Measurements from ENCODE around the gene TNIP2.
"Not testable (repeated sequence)": the region's sequence is repeated elsewhere in the genome, so short reads cannot be mapped to it uniquely, and the experiment has no call there.

The TNIP2 gene

DNA sequence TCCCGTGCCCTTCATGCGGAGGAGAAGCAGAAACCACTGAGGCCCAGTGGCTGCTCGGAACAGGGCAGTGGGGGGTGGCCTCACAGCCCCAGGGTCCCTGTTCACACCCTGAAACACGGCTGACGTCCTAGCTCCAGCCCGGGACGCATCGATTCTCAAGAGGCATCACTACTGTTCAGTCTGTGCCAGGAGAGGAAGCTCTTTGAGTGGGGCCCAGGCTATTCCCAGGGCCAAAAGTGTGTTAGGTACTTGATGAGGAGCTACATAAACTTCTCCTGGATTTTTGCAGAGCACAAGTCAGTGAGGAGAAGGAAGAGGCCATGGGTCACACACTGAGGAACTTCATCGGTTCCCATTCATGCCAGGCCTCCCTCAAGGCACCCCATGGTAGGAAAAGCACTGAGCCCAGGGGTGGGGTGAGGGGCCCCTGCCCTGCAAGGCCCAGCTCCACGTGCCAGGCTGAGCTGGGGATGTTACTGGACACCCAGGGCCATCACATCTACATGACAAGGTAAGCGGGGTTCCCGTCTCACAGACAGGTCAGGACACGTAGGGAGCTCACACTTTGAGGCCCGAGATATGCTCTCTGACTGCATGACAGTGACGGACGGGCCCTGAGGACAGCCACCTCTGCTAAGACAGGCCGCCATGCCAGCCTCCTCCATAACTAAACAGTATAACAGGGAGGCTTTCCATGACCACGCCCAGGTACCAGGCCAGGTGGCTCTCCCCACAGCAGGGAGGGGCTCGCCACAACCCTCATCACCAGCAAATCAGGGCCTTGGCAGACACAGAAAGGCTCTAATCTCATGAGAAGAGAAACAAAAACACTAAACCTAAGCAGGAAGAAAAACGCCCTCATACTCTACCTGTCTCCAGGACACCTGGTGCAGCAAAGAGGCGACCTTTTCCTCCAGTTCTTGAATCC, 12.4 kb downstream of the TNIP2 start:
- DNase-seq: no peak

DNA sequence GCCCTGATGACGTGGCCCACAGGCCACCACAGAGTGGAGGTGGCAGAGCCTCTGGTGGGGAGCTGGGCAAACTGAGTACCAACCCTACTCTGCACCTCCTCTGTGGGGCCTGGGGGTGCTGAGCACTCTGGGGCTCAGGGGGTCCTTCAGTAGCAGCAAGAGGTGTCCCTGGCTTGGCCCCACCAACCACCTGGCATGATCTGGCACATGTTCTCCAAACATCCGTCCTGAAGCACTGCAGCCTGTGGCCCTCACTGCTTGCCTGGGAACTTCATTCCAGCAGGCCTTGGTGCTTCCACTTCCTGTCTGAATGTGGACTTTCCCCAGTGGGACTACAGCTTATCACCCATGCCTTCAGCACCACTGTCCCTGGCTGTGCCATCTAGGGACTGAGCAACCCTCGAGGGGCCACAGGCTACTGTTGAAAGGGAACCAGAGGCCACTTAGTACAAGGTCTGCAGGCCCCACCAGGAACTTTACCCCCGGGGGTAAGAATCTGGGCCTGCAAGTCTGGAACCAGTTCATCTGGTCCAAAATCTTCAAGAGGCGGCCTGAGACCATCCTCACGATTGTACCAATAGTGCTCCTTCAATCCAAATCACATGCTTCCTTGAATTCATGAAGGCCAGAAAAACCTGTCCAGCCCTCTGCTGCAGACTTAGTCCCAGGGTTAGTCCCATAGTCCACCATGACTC, 13.2 kb downstream of the TNIP2 start:
- DNase-seq: no peak

DNA sequence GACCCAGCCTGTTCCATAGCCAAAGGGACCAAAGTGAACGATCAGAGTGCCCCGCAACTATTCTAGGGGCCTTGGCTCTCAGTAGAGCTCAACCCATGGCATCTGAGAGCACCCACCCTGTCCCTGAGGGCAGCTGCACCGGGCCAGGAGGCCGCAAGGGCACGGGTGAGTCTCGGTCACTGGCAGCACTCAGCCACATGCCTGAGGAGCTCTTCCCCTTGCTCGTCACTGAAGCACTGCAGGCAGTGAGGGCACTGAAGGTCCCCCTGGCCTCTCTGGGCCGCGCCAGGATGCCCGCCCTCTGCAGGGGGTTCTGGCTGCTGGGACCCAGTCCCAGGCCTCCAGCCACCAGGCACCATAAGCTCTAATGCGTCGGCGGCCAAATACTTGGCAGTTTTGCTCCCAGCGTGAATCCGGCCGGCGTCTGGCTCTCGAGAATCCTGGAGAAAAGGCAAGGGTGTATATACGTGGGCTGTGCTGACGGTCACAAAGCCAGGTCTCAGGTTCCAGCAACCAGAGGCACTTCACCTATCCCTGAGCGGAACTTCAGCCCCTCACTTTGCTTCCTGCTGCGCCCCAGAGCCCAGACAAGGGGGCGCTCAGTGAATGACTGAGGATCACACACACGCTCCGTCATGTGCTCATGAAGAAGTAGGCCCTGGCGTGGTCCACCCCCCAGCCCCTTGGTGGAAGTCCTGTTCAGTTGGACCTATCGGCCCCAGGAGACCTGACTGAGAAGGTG, 13.9 kb downstream of the TNIP2 start:
- DNase-seq: no peak

DNA sequence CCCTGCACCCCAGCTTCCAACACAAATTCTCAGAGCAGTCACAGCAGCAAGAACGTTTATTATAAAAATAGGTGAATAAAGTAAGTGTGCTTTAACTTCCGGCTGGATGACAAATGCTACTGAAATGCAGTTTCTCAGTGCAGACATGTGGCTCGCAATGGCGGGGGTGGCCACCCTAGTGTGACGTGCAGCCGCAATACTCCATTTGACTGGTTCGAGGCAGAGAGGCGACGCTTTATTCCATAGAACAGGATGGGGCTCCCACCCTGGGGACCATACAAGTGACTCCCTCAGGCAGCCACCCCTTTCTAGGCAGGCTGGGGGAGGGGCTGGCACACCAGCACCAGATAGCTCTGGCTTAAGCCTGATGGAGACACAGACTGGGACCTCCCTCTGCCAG, 14.5 kb downstream of the TNIP2 start:
- DNase-seq: no peak

DNA sequence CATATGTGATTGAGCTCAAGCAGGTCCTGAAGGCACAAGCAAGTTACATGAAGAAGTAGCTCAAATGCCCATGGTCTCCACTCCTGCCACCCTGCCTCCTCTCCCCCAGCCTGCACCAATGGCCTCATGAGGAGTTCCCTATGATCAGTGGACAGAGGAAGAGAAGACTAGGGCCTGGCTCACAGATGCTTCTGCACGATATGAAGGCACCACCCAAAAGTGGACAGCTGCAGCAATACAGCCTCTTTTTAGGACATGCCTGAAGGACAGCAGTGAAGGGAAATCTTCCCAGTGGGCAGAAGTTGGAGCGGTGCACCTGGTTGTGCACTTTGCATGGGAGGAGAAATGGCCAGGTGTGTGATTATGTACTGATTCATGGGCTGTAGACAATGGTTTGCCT, 17.8 kb downstream of the TNIP2 start:
- DNase-seq: not testable (repeated sequence)

DNA sequence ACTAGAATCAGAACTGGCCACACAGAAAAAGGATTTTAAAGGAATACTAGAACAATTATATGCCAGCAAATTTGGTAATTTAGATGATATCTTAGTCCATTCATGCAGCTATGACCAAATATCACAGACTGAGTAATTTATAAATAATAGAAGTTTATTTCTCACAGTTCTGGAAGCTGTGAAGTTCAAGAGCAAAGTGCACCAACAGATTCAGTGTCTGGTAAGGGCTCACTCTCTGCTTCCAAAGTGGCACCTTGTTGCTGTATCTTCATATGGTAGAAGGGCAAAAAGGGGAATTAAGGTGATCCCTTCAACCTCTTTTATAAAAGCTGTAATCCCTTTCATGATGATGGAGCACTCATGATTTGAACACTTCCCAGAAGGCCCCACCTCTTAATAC, 20.3 kb downstream of the TNIP2 start:
- no peak for DNase-seq

DNA sequence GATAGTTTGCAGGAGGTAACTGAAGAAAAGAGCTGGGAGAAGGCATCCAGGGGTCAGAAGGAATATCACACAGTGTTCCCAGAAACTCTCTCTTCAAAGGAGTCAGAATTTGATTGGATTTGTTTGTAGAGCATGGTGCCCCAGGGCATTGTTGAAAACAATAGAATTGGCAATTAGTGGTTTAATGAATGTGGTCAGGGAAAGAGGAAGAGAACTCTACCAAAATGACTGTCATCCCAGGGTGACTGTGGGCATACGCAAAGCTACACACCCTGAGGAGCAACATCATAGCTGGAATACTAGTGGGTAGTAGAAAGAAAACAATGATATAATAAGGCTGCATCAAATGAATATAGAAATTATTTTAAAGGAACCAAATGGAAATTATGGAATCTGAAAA, 21.5 kb downstream of the TNIP2 start:
- no peak for DNase-seq

DNA sequence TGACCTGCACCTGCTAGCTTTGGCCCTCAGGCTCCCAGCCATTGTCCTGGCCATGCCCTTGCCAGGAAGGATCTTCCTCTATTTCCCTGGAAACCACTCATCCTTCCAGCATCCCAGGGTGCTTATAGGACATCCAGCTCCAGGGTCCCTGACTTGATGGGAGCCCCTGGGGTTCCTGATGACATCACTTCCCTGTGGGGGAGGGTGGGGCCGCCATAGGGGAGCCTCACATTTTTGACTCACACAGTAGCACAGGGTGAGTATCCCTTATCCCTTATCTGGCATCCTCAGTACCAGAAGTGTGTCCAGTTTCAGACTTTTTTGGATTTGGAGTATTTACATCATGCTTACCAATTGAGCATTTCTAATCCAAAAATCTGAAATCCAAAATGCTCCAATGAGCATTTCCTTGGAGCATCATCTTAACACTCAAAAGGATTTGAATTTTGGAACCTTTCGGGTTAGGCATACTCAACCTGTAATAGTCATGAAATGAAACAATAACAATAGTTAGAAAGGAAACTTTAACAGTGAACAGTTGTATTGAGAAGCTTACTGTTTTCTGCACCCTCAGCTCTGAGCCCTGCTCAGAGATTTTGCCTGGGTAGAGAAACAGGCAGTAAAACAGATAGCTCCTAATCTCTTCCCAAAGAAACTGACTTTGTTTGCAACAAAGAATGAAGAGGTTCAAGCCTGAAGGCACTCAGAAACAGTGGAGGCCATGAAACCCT, 22.1 kb downstream of the TNIP2 start:
- no peak for DNase-seq

DNA sequence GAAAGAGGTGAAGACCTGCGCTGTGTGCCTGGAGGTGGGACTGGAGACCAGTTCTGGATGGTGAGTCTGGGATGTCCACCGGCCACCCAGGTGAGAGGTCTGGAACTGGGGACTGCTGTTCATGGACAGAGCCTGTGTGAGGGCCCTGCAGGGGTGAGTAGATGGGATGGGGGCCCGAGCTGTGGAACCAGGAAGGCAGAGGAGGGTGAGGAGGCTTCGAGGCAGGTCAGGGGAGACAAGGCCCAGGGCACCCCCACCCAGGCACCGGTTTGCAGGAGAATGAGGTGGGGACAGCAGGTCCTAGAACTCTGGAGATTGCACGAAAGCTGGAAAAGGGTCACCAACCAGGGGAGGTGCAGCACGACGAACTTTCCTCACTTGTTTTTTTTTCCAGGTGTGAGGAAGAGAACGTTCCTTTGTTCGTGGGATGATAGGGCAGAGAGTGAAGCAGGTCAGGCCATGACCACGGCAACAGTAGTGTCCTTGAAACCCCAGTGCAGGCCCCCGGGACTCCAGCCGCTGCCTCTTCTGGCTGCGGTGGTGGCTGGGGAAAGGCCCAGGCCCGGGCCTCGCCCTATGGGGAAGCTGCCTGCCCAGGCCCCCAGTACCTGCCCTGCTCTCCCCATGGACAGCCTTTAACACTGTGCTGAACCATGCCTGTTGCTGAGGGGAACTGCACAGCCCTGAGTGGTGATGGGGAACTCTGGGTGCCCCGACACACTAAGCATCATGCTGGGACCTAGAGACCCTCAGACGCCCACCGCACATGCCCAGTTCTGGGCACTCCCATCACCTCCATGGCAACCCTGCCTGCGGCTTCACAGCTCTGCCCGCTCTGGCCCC, 22.9 kb downstream of the TNIP2 start:
- DNase-seq: no peak

DNA sequence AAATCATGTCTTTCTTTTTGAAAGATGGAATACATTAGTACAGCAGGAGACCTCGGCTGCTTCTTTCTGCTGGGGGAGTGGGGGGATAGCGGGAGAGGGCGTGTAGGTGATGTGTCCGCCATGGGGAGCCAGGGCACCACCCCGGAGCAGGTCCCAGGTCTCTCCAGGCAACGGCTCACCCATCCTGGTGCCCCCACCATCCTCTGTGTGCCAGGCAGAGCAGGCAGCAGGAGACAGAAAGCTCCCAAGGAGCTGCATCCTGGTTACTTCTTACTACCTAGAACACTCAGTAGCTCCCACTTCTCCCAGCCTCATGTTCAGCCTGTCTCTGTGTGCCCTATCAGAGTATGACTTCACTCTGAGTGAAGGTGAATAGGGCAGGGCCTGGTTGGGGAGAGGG, 23.6 kb downstream of the TNIP2 start:
- DNase-seq: no peak

DNA sequence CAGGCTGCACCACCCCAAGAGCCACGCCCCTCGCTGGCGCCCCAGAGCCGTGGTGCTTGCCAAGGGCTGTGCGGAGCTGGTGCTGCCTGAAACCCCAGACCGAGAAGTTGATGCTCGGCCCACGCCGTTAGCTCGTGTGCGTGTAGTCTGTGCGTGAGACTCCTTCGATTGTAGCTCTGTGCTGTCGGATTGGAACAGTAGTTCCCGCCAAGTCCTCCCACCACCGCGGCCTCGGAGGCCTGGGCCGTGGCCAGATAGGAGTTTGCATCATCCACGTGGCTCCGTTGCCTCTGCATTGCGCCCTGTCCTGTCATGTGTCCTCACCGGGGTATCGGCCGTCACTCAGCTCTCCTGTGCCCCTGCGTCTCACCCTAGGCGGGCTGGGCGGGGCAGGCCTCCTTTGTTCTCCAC, 24.2 kb downstream of the TNIP2 start:
- no peak for DNase-seq

DNA sequence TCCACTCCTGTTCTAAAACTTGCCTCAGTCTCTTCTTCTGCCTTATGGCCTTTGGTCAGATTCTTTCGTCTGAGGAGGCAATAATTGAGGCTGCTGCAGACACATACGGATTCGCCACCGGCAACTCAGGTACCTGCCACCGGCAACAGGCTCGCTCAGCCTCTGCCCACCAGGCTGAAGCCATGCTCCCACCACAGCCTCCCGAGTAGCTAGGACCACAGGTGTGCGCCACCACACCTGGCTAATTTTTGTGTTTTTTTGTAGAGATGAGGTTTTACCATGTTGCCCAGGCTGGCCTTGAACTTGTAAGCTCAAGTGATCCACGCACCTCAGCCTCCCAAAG, 26.6 kb downstream of the TNIP2 start:
- DNase-seq: no peak

DNA sequence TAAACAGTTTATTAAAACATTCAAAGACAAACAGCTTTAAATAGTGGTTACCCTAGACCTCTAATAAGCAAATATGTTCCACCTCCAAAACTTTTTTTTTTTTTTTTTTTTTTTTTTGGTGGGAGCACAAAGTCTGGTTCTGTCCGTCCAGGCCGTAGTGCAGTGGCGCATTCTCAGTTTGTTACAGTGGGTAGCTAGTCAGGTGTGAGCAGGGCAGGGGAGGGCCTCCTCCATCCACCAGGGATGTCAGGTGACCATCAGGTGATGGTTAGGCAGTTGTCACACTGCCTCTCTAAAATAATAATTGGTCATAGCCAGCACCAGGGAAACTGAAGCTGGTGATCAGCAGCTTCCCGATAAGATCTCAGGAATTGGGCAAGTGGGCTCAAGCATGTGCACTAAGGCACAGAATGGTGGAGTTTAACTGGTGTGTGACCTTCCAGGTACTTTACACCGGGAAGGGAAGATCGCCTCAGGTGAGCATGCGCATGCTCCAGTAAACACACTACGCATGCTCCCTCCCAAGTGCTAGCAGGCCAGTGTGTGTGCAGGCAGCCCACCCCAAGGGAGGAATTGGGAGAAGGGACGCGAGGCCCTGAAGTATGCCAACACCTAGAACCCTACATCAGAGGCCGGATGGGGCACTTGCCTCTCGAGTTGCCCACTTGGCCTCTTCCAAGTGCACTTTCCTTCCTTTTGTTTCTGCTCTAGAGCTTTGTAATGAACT, 27.2 kb downstream of the TNIP2 start:
- DNase-seq: no peak

DNA sequence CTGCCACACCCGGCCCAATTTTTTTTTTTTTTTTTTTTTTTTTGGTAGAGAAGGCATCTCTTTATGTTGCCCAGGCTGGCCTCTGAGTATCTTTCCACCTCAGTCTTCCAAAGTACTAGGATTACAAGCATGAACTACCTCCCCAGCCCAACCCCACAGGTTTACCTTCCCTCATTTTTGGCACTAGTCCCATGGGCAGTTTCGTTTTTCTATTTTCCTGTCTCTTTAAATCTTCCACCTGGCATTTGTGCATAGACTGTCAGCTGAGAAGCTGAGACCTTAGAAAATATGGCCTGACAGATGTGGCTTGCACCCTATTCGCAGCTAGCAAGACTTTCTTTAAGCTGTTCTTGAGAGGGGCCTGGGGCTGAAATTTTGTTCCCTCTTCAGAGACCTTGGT, 27.9 kb downstream of the TNIP2 start:
- no peak for DNase-seq

DNA sequence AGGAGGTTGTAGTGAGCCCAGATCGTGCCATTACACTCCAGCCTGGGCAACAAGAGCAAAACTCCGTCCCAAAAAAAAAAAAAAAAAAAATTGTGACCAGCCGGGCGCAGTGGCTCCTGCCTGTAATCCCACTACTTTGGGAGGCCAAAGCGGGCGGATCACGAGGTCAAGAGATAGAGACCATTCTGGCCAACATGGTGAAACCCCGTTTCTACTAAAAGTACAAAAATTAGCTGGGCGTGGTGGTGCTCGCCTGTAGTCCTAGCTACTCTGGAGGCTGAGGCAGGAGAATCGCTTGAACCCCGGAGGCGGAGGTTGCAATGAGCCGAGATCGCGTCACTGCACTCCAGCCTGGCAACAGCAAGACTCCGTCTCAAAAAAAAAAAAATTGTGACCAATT, 29.3 kb downstream of the TNIP2 start:
- DNase-seq: not testable (repeated sequence)

DNA sequence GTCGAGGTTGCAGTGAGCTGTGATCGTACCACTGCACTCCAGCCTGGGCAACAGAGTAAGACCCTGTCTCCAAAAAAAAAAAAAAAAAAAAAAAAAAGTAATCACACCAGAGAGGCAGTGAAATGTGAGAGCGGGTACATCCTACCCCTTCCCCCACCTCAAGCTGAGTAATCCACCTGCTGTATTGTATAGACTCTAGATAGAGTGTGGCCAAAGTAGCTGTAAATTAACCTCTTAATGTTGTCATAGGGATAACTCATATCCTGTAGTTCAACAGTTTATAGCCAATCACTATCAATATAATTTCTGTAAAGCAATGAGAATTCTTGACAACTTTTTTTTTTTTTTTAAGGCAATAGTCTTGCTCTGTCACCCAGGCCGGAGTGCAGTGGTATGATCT, 30.8 kb downstream of the TNIP2 start:
- no peak for DNase-seq

DNA sequence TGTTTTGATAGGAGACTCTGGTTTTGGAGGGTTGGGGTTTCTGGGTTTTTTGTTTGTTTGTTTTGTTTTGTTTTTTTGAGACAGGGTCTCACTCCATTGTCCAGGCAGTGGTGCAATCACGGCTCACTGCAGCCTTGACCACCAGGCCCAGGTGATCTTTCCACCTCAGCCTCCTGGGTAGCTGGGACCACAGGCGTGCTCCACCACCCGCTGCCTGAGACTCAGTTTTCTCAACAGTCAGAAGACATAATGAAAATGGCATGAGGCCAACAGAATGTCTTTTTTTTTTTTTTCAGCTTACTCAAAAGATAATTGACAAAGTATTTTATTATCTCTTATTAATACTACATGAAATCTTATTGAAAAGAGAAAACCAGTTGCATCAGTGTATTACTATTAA, 32.4 kb downstream of the TNIP2 start:
- no peak for DNase-seq

DNA sequence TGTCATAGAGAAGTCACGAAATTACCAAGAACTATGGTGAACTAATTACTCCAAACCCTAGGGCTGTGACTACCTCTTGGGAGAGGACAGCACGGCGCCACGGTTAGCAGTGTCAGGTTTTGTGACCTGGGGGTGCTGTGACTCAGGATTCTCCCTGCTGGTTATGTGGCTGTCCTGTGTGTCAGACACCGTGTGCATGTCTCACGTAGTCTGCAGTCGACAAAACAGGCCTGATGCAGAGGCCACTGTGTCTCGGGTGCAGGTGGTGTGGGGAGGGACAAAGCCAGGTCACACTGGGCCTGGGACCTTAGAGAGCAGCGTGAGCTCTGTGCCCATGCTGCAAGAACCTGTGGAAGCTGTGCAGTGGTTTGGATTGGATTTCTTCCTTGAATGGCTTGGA, 34.1 kb downstream of the TNIP2 start:
- DNase-seq: no peak

DNA sequence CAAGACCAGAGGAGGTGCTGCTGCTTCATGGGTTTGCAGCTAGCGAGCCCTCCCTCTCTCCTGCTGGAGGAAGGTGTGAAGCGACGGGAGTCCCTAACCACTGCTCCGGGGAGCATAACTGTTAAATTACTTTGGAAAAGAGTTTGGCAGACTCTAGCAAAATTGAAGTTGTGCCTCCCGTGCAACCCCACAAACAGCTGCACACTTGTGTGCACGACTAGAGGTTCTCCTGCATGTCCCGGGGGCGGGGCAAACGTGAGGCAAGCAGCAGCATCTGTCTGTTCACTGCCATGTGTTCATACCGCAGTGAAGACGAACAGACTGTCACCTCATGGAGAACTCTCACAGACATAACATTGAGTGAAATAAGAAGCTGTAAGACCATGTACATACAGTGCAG, 34.5 kb downstream of the TNIP2 start:
- no peak for DNase-seq

DNA sequence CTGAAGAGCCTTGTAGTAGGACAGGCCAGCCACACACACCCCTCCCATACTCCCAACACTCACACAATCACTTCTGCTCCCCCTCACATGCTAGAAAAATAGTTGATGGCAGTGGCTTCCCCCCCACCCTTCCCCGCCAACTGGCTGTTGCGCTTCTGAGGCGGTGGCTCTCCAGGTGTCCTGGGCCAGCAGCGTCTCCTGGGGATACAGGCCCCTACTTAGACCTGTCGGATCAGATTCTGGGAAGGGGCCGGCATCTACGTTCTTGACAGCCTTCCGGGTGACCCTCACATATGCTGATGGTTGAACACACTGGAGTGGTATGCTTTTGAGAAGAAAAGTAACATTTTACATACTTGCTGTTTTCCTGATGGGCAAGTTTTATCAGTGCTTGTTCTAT, 39.9 kb downstream of the TNIP2 start:
- DNase-seq: no peak

DNA sequence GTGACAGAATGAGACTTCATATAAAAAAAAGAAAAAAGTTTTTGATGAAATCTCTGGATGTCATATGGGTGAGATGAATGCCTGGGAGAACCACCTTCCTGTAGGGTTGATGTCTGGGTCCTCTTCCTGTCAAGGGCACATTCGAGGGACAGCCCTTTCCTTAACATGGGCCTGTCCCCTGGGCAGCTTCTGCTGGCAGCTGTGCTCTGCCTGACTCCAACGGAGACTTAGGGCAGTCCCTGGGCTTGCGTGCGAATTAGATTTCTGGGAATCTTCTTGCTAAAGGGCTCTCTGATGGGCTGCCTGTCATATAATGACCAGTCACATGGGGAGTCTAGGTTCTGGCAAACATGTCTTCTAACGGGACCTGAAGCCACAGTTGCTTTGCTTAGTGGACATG, 40.7 kb downstream of the TNIP2 start:
- DNase-seq: no peak

DNA sequence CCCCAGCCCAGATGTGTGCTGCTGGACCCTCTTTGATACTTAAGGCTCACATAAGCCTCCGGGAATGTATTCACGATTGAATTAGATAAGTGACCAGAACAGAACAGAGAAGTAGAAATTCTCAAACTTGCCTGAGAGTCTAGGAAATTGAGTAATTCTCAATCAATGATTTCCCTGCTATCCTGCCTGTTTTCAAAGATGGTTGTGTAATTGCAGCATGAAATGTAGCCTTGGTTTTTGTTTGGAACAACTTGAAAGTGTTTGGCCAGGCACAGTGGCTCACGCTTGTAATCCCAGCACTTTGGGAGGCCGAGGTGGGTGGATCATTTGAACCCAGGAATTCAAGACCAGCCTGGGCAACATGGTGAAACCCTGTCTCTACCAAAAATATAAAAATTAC, 41.2 kb downstream of the TNIP2 start:
- no peak for DNase-seq

All from NCI-H2107 (cell line).